ENCODE measurements around the gene TMEM108. TPM values are rescaled to one million over a fixed set of nuclear protein-coding genes. Genes with fewer than 3 reads are reported as not detected.

The TMEM108 gene
- total and polyA plus RNA-seq, 11 donors, result 0.14 to 2.8 (median 0.57) TPM

DNA sequence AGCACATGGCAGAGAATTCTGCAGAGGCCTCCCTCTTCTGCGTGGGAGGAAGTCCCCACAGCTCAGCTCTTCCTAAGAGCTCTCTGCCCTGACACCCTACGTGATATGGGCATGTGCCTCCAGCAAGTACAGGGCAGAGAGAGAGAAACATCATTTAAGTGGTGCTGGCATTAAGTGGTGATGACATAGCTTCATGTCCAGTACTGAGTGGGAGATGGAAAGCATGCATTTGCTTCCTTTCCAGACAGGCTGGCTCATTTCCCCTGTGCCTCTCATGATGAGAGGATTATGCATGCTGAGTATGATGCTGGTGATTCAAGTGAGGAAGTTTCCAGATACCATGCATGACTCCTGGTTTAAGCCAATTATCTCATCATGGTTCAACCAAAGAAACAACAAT lies 388.5 kb downstream of the TMEM108 start:
- Histone ChIP-seq H3K4me3 (no peak overlapping the region), H3K27ac (no peak overlapping the region), H3K27me3 (peaks cover 0 to 19% (median 6%) of the 10 kb centered on the region in 9 donors), H3K36me3 (no peaks in the 10 kb centered on the region), H3K4me1 (peaks cover 0 to 5% (median 0%) of the 10 kb centered on the region in 12 donors), H3K9me3 (no peaks in the 10 kb centered on the region)
- DNase-seq, result no peak
- TF ChIP-seq POLR2A (IDR thresholded peaks at IDR 0.05) (no peak), CTCF (IDR thresholded peaks at IDR 0.05) (no peak)
- 49 to 70% (median 55%) methylated on average over 2 of the region's 2 CpGs for WGBS, 4 donors
- ATAC-seq, result peak in 1 of 4 donors; percentile 39
- intact Hi-C loops (cut with DNase I), result loop anchor here in 1 of 10 donors (2.0 kb wide), 1 partner anchor 696 kb away; no protein-coding TSS in a partner anchor

GRCh38 chr3:133428552-133428951 lies 390.4 kb downstream of the TMEM108 start:
- H3K4me3 ChIP-seq, result no peak overlapping the region
- DNase-seq, result no peak

GRCh38 chr3:133429063-133429462 lies 390.9 kb downstream of the TMEM108 start:
- Histone ChIP-seq H3K27me3 (peaks cover 0 to 19% (median 6%) of the 10 kb centered on the region in 9 donors), H3K36me3 (no peaks in the 10 kb centered on the region), H3K4me3 (no peak overlapping the region), H3K9me3 (no peaks in the 10 kb centered on the region), H3K4me1 (no peaks in the 10 kb centered on the region), H3K27ac (no peak overlapping the region)
- DNase-seq, result no peak
- TF ChIP-seq POLR2A (IDR thresholded peaks at IDR 0.05) (no peak), CTCF (IDR thresholded peaks at IDR 0.05) (no peak)
- no peak for ATAC-seq
- intact Hi-C loops (cut with DNase I), result no loop called here

More at GRCh38 chr3:133428552-133428951, 390.4 kb downstream of the TMEM108 start:
- Histone ChIP-seq H3K27me3 (peaks cover 0 to 19% (median 6%) of the 10 kb centered on the region in 9 donors), H3K4me1 (peaks cover 0 to 3% (median 0%) of the 10 kb centered on the region in 12 donors), H3K36me3 (no peaks in the 10 kb centered on the region), H3K9me3 (no peaks in the 10 kb centered on the region), H3K27ac (no peak overlapping the region)
- no peak for ATAC-seq
- WGBS, 4 donors, result 59 to 66% (median 65%) methylated on average over 12 of the region's 12 CpGs
- no peak for TF ChIP-seq CTCF (IDR thresholded peaks at IDR 0.05)
- no peak for TF ChIP-seq POLR2A (IDR thresholded peaks at IDR 0.05)
- intact Hi-C loops (cut with DNase I), result no loop called here

DNA sequence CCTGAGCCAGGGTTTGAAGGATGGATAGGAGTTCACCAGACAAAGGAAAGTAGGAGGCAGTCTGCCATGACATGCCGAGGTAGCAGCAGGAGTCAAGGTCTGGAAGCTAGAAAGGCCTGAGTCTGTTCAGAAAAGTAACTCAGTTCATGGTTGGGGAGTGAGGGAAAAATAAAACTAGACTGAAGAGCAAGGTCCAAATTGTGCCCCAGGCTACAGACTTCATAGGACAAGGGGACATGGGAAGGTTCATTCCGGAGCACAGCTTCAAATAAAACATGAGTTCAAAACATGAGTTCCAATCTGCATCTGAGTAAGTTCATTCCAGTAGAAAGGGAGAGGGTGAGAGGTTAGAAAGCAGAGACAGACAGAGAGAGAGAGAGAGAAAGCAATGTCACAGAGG lies 401.4 kb downstream of the TMEM108 start:
- Histone ChIP-seq H3K27me3 (no peaks in the 10 kb centered on the region), H3K4me1 (peaks cover 0 to 11% (median 0%) of the 10 kb centered on the region in 12 donors), H3K36me3 (no peaks in the 10 kb centered on the region), H3K27ac (no peak overlapping the region), H3K9me3 (no peaks in the 10 kb centered on the region), H3K4me3 (no peak overlapping the region)
- TF ChIP-seq CTCF (IDR thresholded peaks at IDR 0.05), result no peak
- no peak for TF ChIP-seq POLR2A (IDR thresholded peaks at IDR 0.05)
- no peak for DNase-seq
- ATAC-seq, result no peak
- intact Hi-C loops (cut with DNase I), result no loop called here
- WGBS, 4 donors, result 84 to 95% (median 90%) methylated on average over 2 of the region's 2 CpGs

Data from heart left ventricle (tissue), 16 donors.